GM18951 (cell line): ENCODE data around the gene SENP3.
"Not testable (repeated sequence)": the region's sequence is repeated elsewhere in the genome, so short reads cannot be mapped to it uniquely, and the experiment has no call there.

ENCODE experiments used
- POLR2A ChIP-seq: IDR thresholded peaks from 4 replicates; pipeline ENCODE4 v1.6.1; 2011; ENCODE audit warnings: mild to moderate bottlenecking; ENCODE audit not compliant: insufficient read length, insufficient read depth; ENCODE audit errors: extremely low read depth
- in situ Hi-C: fragments of 300-500 bp; cut with MboI; formaldehyde crosslinking; loops from one replicate; pipeline ENCODE4 v1.12.0; 2022; ENCODE audit warnings: low sequenced_read_pairs, mixed read lengths, inconsistent platforms; ENCODE audit not compliant: unreplicated experiment

The SENP3 gene

DNA sequence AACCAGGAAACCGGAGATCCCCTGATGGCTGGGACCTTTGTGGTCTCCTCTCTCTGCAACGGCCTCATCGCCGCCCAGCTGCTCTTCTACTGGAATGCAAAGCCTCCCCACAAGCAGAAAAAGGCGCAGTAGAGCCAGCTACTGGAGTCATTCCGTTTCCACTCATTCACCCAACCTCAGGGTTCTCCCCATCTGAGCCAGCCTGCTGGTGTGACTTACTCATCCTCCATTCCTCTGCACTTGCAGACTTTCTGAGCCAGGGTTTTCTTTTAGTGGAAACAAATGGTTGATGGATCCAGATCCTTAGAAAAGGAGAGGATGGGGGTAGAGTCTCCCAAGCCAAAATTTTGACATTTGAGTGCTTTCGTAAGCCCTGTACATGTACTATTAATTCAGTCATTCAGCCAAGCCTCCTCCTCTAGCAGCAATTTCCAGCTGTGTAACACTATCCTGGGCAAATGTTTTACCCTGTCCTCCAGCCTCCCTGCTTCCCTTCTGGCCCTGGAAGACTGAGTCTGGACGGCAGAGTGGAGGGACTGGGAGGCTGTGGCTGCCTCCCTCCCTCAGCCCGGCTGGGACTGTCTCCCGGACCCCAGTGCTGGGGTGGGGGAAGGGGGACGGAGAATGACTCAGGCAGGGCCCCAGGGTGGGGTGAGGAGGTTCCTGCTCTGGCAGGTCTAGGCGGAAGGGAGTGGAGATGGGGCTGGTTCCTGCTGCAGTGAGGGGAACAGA is 25.9 kb downstream of the SENP3 start:
- no peak for TF ChIP-seq POLR2A
- in situ Hi-C loops = no loop called here

DNA sequence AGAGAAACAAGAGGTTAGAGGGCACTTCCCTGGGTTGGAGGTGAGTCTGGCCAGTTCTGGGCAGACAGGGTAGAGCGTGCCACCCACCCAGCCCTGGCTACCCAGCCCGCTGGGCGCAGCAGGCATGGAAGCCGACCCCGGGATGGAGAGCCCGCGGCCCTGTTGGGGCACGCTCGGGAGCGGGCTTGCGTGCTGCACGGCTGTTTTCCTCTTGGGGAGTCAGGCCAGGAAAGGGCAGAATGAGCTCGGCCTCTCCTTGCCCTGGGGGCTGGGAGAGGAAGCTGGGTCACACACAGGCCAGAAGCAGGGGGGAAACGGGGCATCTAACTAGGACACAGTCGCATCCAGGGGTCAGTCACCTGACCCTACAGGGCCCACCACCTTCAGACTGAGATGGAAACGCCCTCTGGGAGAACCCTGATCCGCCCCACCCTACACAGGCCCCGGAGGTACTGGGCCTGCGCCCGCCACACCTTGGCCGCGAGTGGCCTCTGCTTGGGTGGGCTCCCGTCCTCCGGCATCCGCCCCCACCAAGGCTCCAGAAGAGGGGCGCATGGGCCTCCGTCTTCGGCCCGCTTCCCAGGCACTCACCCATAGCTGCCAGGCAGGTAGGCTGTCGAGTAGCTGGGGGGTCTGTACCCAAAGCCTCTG is 27.0 kb downstream of the SENP3 start:
- TF ChIP-seq POLR2A = no peak
- in situ Hi-C loops = no loop called here

DNA sequence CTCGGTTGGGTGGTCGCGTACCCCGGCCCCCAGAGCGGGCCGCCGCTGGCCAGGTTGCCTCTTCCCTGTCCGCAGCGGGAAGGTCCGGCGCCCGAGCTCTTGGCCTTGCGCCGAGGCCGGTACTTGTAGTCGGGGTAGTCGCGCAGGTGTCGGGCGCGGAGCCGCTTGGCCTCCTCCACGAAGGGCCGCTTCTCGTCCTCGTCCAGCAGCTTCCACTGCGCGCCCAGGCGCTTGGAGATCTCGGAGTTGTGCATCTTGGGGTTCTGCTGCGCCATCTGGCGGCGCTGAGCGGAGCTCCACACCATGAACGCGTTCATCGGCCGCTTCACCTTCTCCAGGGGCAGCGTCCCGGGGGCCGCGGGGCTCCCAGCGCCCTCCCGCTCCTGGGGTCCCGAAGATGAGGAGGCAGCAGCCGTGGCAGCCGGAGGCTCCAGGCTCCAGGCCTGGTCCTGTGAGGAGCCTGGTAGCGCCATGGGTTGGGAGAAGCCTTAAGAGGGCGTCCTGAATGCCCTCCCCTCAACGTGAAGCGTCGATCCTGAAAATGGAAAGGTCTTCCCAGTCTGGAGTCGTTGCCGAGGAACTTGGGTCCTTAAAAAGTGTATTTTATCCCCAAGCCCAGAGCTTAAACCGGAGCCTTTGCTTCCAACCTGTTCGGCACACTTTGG is 27.6 kb downstream of the SENP3 start:
- no peak for TF ChIP-seq POLR2A
- in situ Hi-C loops = no loop called here

DNA sequence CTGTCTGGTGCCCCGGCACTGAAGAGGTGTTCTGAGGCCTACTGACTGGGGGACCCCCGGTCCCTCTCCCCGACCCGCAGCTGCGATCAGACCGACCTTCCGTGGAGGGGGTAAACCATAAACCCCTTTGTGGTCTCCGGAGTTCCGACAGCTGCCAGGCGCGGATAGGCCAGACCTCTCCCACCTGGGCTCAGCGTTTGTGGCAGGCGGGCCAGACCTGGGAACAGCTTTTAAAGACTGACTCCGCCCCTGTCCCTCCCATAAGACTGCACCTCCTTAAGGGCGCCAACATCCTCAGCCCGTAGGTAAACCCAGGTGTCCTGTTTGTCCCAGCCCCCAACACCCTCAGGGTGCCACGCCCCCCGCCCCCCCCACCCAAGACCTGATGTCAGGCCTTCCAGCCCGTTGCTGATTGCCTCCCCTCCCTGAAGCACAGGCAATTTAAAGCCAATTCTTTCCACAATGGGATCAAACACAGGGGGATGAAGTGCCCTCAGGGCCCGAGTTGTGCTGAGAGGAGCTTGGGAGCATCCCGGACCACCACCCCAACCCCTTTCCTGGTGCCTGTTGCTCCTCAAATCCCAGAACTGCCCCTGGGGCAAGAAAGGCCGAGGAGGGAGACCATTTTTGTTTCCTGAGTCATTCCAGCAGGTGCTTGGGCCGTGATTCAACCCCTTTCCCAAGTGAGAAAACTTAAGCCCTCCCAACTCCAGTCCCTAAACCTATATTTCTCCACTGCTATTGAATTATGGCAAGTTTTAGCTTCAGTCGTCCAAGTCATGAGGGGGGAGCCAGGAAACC is 28.4 kb downstream of the SENP3 start, which contains the start of gene SOX15:
TSS of gene SOX15 (minus strand) at position 204 of the 801 bp plus-strand sequence. CDS start 418 bp downstream, outside the sequence.
- TF ChIP-seq POLR2A = no peak
- in situ Hi-C loops = no loop called here

DNA sequence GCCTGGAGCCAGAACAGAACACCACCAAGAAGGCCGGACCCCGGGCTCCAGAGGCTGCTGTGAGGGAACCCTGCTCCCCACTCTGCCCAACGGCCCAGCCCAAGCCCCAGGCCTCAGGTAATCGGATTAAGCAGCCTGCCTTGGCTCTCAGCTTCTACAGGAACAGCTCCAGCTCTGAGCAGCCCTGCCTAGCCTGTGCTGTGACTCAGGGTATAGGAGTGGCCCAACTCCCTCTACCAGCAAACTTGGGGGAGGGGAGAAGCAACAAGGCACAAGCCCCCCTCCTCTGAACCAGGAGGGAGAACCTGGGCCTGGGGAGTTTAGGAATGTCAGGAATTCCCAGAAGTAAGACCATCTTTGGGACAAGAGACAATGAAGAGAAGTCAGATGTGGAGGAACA is 29.0 kb downstream of the SENP3 start:
- no peak for TF ChIP-seq POLR2A
- in situ Hi-C loops = no loop called here

DNA sequence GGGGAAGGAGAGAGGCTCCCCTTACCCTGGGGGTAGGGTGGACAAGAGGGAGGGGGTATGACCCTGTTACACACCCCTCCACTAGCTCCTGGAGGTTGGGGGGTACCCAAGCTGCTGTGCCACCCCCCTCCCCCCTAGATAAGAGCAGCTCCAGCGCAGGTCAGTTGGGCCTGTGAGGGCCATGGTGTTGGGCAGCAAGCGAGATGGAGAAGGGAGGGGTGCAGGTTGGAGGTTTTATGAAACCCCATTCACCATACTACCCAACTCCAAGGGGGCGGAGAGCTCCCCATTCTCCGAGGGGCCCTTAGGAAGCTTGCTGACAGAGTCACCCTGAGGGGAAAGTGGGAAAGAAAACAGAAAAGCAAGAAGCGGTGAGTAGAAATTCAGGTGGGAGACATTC is 29.9 kb downstream of the SENP3 start:
- TF ChIP-seq POLR2A = no peak
- in situ Hi-C loops = no loop called here

DNA sequence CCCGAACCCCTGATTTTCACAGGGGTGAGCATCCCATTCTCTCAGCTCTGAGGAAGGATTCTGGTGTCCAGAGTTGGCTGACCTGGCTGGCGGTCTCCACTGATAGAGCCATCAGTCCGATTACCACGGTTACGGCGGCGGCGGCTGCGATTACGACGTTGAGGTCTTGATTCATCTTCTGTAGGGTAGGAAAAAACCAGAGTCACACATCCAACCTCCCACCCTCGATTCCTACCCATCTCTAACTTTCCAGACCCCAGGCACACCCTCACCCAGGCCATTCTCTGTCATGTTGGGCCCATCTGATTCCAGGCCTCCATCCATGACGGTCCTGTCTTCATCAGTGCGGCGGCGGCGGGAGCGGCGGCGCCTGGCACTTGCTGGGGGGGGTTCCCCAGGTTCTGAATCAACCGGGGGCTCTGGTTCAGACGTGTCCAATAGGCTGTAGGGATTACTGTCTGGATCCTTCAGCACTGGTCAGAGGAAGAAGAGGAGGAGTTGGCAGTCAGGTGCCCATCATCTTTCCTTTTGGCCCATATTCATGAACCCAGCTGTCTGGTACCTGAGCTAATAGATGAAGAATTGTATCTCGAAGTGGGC is 30.8 kb downstream of the SENP3 start:
- in situ Hi-C loops = no loop called here

DNA sequence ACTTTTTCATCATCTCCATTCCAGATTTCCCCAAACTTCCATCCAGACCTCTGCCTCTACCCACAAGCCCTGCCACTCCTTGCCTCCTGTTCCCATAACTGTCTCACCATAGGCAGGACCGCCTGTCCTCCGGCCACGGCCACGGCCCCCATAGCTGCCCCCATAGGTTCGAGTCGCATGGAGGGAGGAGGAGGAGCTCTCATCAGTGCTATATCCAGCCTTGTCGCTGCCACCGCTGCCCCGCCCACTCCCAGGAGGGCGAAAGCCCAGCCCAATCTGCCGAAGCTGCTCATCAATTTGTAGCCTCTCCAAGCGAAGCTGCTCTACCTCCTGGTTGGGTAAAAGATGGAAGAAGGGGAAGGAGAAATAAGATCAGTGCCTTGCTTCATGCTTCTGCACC is 31.6 kb downstream of the SENP3 start:
- no peak for TF ChIP-seq POLR2A
- in situ Hi-C loops = no loop called here

More for the DNA sequence above, 30.8 kb downstream of the SENP3 start:
- no peak for TF ChIP-seq POLR2A

DNA sequence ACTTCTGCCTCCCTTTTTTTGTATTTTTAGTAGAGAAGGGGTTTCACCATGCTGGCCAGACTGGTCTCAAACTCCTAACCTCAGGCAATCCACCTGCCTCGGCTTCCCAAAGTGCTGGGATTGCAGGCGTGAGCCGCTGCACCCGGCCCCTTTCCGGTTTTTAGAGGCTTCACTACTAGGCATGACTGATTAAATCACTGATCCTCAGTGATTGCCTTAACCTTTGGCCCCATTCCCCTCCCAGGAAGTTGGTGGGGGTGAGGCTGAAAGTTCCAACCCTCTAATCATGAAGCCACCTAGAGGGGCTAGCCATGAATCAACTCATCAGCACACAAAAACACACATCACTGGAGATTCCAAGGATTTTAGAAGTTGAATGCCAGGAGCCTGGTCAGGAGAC is 35.8 kb downstream of the SENP3 start:
- in situ Hi-C loops = not testable (repeated sequence)

DNA sequence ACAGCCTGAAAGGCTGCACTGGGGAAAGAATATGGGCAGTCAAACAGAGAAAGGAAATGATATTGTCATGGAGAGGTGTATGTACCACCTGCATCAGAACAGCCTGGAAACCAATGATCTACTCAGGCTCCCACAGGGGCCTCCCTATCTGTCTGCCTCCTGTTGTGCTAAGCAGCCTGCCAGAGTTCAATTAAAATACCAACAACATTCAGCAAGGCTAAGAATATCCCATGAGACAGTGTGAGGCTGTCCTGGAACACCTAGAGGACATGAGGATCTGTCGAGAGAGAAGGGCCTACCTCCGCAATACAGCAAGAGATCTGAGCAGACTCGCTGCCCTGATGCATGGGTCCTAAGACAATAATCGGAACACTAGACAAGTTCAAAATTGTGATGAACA is 44.6 kb downstream of the SENP3 start:
- in situ Hi-C loops = no loop called here
- no peak for TF ChIP-seq POLR2A

DNA sequence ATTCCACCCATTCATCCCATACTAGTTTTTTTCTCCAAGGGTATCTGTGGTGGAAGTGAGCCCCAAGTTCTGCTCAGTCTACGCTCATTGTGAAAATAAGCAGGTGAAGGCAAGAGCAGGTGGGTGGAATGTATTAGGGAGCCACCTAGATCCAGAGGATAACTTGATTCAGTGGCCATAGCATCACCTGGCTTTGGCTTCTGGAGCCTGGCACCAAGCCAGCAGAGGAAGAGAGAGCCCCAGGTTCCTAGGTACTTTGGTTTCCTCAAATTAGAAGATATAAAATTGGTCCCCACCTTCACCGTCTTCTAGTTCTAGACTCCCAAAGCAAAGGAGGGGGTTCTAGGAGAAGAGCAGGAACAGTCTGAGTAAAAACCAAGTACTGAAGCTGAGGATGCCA is 48.9 kb downstream of the SENP3 start:
- in situ Hi-C loops = no loop called here
- no peak for TF ChIP-seq POLR2A

DNA sequence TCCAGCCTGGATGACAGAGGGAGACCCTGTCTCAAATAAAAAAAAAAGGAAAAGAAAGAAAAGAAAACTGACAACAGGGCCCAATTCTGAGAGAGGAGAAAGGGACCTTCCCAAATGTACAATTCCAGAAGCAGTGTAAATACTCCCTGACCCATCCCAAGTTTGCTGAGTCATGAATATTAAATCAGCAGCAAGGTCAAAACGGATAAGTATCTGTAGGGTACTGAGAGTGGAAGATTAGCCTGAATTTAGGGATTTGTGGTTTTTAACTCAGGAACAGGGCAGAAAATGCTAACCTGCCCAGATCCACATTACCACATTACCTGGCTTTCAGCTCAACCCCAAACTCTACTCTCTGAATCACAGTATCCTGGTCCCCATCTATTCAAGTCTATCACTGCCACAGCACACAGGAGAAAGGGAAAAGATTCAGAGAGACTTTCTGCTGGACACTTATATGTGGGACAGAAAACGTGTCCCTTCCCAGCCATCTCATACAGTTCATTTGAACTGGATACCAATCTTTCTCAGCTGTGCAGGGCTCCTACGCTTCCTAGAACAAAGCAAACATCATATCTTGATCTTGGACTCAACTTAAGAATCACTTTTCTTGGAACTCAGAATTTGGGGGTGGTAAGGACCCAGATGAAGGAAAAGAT is 50.0 kb downstream of the SENP3 start:
- no peak for TF ChIP-seq POLR2A
- in situ Hi-C loops = no loop called here

DNA sequence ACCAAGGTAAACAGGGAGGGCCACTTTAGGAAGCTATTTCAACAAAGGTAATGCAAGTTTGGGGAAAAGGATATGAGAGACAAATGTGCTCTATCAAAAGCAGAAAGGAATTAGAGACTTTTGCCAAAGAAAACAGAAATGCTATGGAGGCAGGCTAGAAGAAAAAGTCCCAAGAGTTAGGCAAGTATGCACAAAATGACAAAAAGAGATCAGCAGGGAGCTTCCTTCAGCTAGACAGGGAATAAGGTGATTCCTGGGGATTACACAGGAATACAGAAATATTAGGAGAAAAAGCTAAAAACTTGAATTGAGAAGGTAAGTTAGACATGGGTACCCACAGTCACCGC is 50.5 kb downstream of the SENP3 start:
- in situ Hi-C loops = no loop called here
- no peak for TF ChIP-seq POLR2A
